Medulla oblongata (tissue), 1 donor: ENCODE measurements around the gene XKR8.
A peak's percentile ranks its signal among the peaks of the same experiment; 100 is the strongest.
"Not testable (repeated sequence)": the region's sequence is repeated elsewhere in the genome, so short reads cannot be mapped to it uniquely, and the experiment has no call there.

Source experiments
- DNase-seq: peaks from one replicate; pipeline ENCODE4 v3.0.0-alpha.2; 2015; ENCODE audit errors: extremely low spot score

The XKR8 gene

GRCh38 chr1:27992276-27992675, 32.5 kb downstream of the XKR8 start:
- DNase-seq: no peak

- DNase-seq: no peak
Measured at GRCh38 chr1:27993241-27993640, 33.5 kb downstream of the XKR8 start.

GRCh38 chr1:27994060-27994459, 34.3 kb downstream of the XKR8 start:
- peak; percentile 41 for DNase-seq

GRCh38 chr1:27994526-27994925, 34.8 kb downstream of the XKR8 start:
- not testable (repeated sequence) for DNase-seq

- DNase-seq: no peak
Measured at GRCh38 chr1:27999055-27999454, 39.3 kb downstream of the XKR8 start.

- DNase-seq: no peak
Measured at GRCh38 chr1:28002600-28002999, 42.8 kb downstream of the XKR8 start.

- DNase-seq: not testable (repeated sequence)
Measured at GRCh38 chr1:28003117-28003516, 43.3 kb downstream of the XKR8 start.

- no peak for DNase-seq
Measured at GRCh38 chr1:28010969-28011368, 51.2 kb downstream of the XKR8 start.
